GM12891 (cell line): ENCODE results near the gene HES1.

Experiments
- POLR2A ChIP-seq: IDR thresholded peaks from 2 replicates; pipeline ENCODE4 v1.6.1; 2011; ENCODE audit warnings: low read depth, low read length, control low read depth
- POLR2AphosphoS5 ChIP-seq: IDR thresholded peaks from 2 replicates; pipeline ENCODE4 v1.6.1; 2011; ENCODE audit warnings: low read depth, low read length, control low read depth
- SPI1 ChIP-seq: IDR thresholded peaks from 2 replicates; pipeline ENCODE4 v1.6.1; 2011; ENCODE audit warnings: low read depth, low read length, control low read depth
- TAF1 ChIP-seq: IDR thresholded peaks from 2 replicates; pipeline ENCODE4 v1.6.1; 2011; ENCODE audit warnings: low read depth, low read length, control low read depth

DNA sequence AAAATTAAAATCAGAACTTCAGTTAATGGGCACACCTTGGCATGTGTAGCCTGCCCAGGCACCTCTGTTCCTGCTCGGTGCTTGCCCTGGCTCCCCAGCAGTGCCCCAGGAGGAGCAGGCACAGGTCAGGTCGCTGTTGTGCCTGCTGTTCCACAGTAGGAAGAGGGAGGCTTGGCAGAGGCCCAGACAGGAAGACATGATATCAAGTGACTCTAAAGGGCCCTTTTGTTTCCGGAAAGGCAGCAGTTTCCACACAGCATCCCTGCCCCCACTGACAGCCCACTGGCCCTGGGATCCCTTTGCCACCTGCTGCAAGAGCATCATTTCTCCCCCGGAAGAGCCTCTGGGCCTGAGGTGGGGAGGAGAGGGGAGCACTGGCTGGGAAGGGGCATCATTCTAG, 40.5 kb upstream of the HES1 start:
- TF ChIP-seq POLR2A (no peak), POLR2AphosphoS5 (no peak), SPI1 (no peak), TAF1 (no peak)
